ENCODE results near the gene NTF3.

The NTF3 gene

GRCh38 chr12:5489760-5490406 lies 58.0 kb downstream of the NTF3 start:
- DNase-seq, result no peak

- no peak for DNase-seq
Observed at GRCh38 chr12:5492562-5492961, 60.7 kb downstream of the NTF3 start.

DNA sequence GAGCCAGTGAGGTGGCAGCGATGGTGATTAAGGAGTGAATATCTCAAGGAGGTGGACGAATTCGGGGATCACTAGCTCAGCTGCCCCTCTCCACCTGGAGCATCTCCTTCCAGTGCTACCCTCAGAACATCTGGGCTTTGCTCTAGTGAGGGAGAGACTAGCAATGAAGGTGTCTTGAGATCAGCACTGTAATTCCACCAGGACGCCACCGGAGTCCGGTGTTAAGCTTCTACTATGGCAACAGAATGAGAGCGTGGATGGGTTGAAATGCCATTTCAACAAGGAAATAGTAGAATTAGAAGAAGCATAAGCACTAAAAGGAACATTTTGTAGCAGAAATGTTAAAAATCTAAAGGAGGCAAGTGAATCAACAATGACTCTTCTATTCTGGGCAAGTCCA lies 61.1 kb downstream of the NTF3 start:
- DNase-seq, result no peak

- no peak for DNase-seq
Observed at GRCh38 chr12:5494343-5494742, 62.4 kb downstream of the NTF3 start.

- no peak for DNase-seq
Observed at GRCh38 chr12:5497329-5498053, 65.6 kb downstream of the NTF3 start.

DNA sequence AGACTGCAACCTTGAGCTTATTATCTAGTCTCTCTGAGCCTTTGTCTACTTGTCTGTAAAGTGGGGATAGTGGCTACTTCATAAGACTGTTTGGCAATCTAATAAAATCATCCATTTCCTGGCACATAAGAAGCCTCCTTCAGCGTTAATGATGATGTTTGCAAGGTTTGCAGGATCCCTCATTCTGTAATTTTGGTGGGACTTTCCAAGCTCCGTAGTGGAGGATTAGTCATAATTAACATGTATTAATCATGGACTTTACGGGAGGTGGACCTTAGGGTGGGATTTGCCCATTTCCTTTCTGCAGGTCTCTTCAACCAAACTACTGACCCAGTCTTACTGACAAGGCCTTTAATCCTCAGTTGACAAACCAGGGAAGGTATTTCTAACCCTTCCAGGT lies 66.2 kb downstream of the NTF3 start:
- DNase-seq, result no peak

- no peak for DNase-seq
Observed at GRCh38 chr12:5498806-5499205, 66.9 kb downstream of the NTF3 start.

GRCh38 chr12:5499566-5500330 lies 67.8 kb downstream of the NTF3 start:
- no peak for DNase-seq

DNA sequence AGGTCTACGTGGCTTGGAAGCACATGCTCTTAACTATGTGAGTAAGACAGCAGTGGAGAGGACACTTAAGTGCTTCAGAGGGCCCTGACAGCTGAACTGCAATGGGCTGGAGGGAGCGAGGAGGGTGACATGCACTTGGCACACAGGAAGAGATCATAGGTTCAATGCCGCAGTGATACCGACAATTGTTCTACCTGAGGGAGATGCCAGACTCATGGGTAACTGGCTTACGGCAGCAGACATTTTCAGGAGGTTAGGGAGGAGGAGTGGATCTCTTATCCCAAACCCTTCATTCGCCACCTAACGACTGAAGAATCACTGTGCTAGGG lies 68.4 kb downstream of the NTF3 start:
- no peak for DNase-seq

- DNase-seq, result no peak
Observed at GRCh38 chr12:5503774-5504173, 71.9 kb downstream of the NTF3 start.

DNA sequence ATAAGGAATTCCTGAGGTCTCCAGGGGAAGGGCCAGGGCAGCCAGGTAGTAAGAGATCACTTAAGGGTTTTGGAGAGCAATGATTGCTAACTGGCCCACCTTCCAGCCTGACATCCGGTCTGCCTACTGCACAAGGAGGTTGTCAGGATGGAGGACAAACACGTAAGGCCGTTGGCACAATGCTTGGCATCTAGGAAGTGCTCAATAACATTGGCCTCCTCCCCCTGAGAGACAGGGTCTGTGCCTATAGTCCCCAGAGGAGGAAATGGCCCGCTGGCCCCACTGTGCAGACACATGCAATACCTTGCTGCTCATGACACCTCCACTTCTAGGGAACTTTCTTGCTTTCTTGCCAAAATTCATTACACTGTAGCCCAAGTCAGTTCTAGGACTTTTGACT lies 73.2 kb downstream of the NTF3 start:
- DNase-seq, result no peak

GRCh38 chr12:5505751-5506150 lies 73.8 kb downstream of the NTF3 start:
- no peak for DNase-seq

DNA sequence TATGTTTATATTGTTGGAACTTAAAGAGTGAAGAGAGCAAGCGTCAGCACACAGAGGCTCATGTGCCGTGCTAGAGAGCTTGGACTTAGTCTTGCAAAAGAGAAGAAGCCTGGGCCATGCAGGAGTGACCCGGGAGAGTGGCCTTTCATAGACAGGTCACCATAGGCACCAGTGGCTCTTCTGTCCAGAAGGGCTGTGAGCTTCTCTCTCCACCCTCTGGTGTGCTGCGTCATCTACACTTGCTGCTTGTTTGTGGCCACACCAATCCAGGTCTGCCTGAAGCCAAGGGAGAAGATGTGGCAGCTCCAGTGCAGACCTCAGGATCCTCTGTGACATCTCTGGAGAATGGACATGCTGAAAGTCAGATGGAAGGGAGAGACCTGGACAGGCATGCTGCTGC lies 74.4 kb downstream of the NTF3 start:
- no peak for DNase-seq

- no peak for DNase-seq
Observed at GRCh38 chr12:5506821-5507231, 74.9 kb downstream of the NTF3 start.

DNA sequence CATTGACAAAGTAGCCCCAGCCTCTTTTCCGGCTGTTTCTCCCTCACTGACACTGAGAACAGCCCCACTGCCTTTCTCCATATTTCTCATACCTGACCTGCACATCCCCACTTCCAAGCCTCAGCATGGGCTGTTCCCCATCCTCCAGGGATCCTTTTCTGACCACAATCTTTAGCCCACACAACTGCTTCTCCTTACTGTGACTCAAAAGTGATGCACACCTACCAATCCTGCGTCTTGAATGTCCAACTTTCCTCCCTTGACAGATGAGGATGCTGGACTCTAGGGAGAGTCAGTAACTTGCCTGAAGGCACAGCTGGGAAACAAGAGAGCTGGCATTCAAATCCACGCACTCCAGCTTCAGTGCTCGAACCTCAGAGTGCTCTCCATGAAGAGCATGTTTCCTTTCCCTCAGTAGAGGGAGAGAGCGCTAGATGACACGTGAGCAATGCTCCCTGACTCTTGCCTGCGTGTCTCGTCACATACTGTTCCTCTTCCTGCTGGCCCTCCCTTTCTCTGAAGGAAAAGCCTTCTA lies 75.6 kb downstream of the NTF3 start:
- DNase-seq, result no peak

DNA sequence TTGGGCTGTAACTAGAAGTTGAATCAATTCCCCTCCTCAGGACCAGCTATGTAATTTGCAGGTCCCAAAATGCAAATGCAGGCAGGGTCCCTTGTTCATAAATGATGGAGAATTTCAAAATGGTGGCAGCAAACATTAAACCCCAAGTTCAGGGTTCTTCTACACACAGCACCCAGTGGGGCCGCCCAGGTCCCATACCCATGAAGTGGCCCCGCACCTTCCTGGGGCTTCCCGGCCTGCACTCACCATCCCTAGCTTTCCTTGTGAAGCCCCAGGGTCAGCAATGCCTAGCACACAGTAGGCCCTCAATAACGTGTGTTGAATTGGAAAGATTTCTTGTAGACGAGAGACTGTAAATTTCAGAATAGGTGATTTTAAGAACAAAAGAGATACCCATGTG lies 76.0 kb downstream of the NTF3 start:
- no peak for DNase-seq

- no peak for DNase-seq
Observed at GRCh38 chr12:5509102-5509501, 77.2 kb downstream of the NTF3 start.

- no peak for DNase-seq
Observed at GRCh38 chr12:5509557-5509956, 77.6 kb downstream of the NTF3 start.

- DNase-seq, result no peak
Observed at GRCh38 chr12:5510251-5510805, 78.4 kb downstream of the NTF3 start.

DNA sequence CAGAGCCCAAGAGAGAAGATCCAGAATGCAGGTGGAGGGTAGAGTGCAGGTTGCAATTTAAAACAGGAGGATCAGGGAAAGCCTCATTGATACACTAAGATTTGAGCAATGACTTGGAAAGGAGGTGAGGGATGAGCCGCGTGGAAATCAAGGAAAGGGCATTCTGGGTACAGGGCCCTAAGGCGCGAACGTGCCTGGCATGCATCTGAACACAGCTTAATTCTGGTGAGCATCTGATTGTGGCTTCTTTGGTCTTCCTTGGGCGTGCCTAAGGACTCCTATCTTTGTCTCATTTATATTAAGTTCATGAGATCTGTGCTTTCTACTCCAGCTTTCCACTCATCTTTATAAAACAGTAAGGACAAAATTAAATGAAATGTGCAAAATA lies 79.3 kb downstream of the NTF3 start:
- DNase-seq, result no peak

DNA sequence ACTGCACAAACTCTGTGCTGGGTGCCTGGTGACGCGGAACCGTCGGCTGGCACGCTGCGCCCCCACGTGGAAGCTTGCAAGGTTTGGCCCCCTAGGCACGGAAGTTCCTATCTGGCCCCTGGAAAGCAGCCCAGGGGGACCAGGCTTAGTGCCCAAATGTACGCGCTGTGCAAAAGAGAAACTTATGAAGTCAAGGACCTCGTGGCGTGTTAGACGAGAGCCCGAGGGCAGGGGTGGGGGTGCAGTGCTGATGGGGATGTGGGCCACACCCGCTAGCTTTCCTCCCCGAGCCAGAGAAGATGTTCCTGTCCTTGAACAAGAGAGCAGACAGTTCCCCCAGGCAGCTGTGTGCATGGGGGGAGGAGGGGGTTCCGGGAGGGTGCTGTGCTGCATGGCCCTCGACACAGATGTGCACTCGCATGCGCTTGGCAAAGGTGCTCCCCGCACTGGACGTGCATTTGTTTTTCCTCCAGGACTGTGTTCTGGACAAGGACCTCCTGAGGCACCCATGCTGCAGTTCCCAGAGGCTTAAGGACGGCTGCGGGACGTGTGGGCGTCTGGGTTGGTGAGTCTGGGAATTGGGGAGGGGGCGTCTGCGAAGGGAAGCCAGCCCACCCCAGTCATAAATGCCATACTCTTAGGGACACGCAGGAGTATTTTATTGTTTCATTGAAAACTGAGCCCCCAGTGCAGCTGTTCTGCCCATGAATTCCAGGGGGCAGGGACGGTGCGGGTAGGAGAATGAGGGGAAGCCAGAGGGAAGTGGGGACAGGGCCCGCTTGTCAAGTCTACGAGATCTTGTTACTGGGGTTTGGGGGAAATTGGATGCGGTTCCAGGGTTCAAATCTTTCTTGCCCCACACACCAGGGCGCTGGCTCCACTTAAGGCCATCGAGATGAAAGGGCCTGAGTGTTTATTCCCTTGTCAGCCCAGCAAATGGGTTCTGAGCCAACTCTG lies 80.0 kb downstream of the NTF3 start:
- no peak for DNase-seq

DNA sequence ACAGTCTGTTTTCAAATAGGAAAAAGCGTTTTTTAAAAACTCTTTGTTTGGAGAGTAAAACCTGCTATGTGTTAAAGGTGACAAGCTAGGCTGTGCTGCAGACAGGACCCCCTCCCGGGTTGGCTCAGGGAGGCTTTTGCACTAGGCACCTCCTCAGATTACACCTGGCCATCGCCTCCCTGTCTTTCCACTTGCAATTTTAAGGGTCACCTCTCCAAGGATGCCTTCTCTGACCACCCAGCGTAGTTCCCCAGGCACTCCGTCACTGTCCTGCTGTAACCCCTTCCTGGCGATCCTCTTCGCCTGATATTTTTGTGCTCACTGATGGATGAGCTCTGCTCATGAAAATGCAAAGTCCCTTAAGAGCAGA lies 80.7 kb downstream of the NTF3 start:
- DNase-seq, result no peak

- DNase-seq, result no peak
Observed at GRCh38 chr12:5513406-5513805, 81.5 kb downstream of the NTF3 start.

Measured in CD4-positive, alpha-beta T cell treated with Interleukin-17A for 1 hour (primary cell).